Smooth muscle cell (in vitro differentiated cells): ENCODE measurements around the gene LIN52. TPM values are rescaled to one million over a fixed set of nuclear protein-coding genes. Genes with fewer than 3 reads are reported as not detected.
A peak's percentile ranks its signal among the peaks of the same experiment; 100 is the strongest.

Experiments
- DNase-seq: peaks from one replicate; lab custom pipeline; 2025; ENCODE audit not compliant: unreplicated experiment; lab: John Stamatoyannopoulos, UW
- H2AFZ ChIP-seq: fragments of 200-600 bp; sonication (generic); 2 replicates; pipeline ENCODE4 v1.6.0; 2016; ENCODE audit warnings: antibody characterized with exemption, low read depth, mild to moderate bottlenecking
- H3F3A ChIP-seq: fragments of 200-600 bp; sonication (generic); 2 replicates; pipeline ENCODE4 v1.6.0; 2017; ENCODE audit warnings: antibody characterized with exemption, low read depth
- H3K27ac ChIP-seq: fragments of 200-600 bp; sonication (generic); 2 replicates; pipeline ENCODE4 v1.5.1; 2016; ENCODE audit warnings: low read depth, mild to moderate bottlenecking
- H3K27me3 ChIP-seq: fragments of 200-600 bp; sonication (generic); 2 replicates; pipeline ENCODE4 v1.6.1; 2016; ENCODE audit warnings: low read depth, mild to moderate bottlenecking
- H3K36me3 ChIP-seq: fragments of 200-600 bp; sonication (generic); 2 replicates; pipeline ENCODE4 v1.5.1; 2016; ENCODE audit warnings: low read depth
- H3K4me1 ChIP-seq: fragments of 200-600 bp; sonication (generic); 2 replicates; pipeline ENCODE4 v1.5.1; 2016; ENCODE audit warnings: low read depth
- H3K4me2 ChIP-seq: fragments of 200-600 bp; sonication (generic); 2 replicates; pipeline ENCODE4 v1.6.0; 2016; ENCODE audit warnings: mild to moderate bottlenecking
- H3K4me3 ChIP-seq: fragments of 200-600 bp; sonication (generic); 2 replicates; pipeline ENCODE4 v1.5.1; 2016; ENCODE audit warnings: mild to moderate bottlenecking
- H3K79me2 ChIP-seq: fragments of 200-600 bp; sonication (generic); 2 replicates; pipeline ENCODE4 v1.6.0; 2016; ENCODE audit warnings: low read depth, mild to moderate bottlenecking
- H3K9ac ChIP-seq: fragments of 200-600 bp; sonication (generic); 2 replicates; pipeline ENCODE4 v1.6.0; 2016; ENCODE audit warnings: low read depth
- H3K9me3 ChIP-seq: fragments of 200-600 bp; sonication (generic); replicated peaks from 2 replicates; pipeline ENCODE4 v1.5.1; 2016; ENCODE audit warnings: low read depth
- H4K20me1 ChIP-seq: fragments of 200-600 bp; sonication (generic); 2 replicates; pipeline ENCODE4 v1.6.0; 2016; ENCODE audit warnings: low read depth
- CTCF ChIP-seq: fragments of 200-600 bp; sonication (generic); IDR thresholded peaks from 2 replicates; pipeline ENCODE4 v1.5.1; 2017; ENCODE audit warnings: borderline replicate concordance, mild to moderate bottlenecking, antibody characterized with exemption; ENCODE audit not compliant: insufficient read depth, poor library complexity, severe bottlenecking
- WGBS: methylation state at CpG from one replicate; pipeline ENCODE4 v1.1.7; 2016; ENCODE audit warnings: low lambda C conversion rate; 5-methylcytosine and 5-hydroxymethylcytosine counted together
- polyA plus RNA-seq: library from polyadenylated mRNA; unstranded; fragments of >200 nt; fragmentation: Nextera tagmentation; extraction: Ambion mirVana; gene quantifications from 2 replicates; pipeline ENCODE4 v1.2.1, GENCODE V29; 2016
- total RNA-seq: library from RNA; depleted of rRNA; stranded (reverse); fragments of >200 nt; gene quantifications from 2 replicates; pipeline ENCODE4 v1.2.3, GENCODE V29; 2014

Gene LIN52
- total and polyA plus RNA-seq, 2 experiments from 2014 or later, result 16.1 to 17.8 TPM

GRCh38 chr14:74083784-74084276, 926 bp upstream of the LIN52 start:
- Histone ChIP-seq H3K36me3 (no peaks in the 10 kb centered on the region), H3K4me2 (peak overlapping the region; percentile 94), H2AFZ (peak overlapping the region; percentile 81), H4K20me1 (no peaks in the 10 kb centered on the region), H3K9ac (peak overlapping the region; percentile 80), H3K9me3 (no peaks in the 10 kb centered on the region), H3K27ac (peak overlapping the region; percentile 71), H3K4me1 (peaks cover 16% of the 10 kb centered on the region), H3F3A (no peaks in the 10 kb centered on the region), H3K4me3 (peak overlapping the region; percentile 78), H3K27me3 (no peaks in the 10 kb centered on the region), H3K79me2 (peaks cover 22% of the 10 kb centered on the region)
- 2% methylated on average over 15 of the region's 15 CpGs for WGBS
- TF ChIP-seq CTCF, result no peak
- DNase-seq, result no peak

GRCh38 chr14:74085047-74085637, 386 bp downstream of the LIN52 start:
- H3K79me2 ChIP-seq, result peaks cover 22% of the 10 kb centered on the region
- no peak for TF ChIP-seq CTCF
- no peaks in the 10 kb centered on the region for H3K27me3 ChIP-seq
- no peaks in the 10 kb centered on the region for H3K9me3 ChIP-seq
- peaks cover 16% of the 10 kb centered on the region for H3K4me1 ChIP-seq
- H4K20me1 ChIP-seq, result no peaks in the 10 kb centered on the region
- 2% methylated on average over 26 of the region's 26 CpGs for WGBS
- no peaks in the 10 kb centered on the region for H3K36me3 ChIP-seq
- peak overlapping the region; percentile 87 for H2AFZ ChIP-seq
- H3K9ac ChIP-seq, result peak overlapping the region; percentile 86
- no peaks in the 10 kb centered on the region for H3F3A ChIP-seq
- H3K27ac ChIP-seq, result peak overlapping the region; percentile 91
- H3K4me2 ChIP-seq, result peak overlapping the region; percentile 92
- DNase-seq, result no peak
- peak overlapping the region; percentile 79 for H3K4me3 ChIP-seq

- no peak for DNase-seq
- H3K9ac ChIP-seq, result peak overlapping the region; percentile 86
- H3K27me3 ChIP-seq, result no peaks in the 10 kb centered on the region
- 98% methylated on average over 1 of the region's 1 CpG for WGBS
- no peaks in the 10 kb centered on the region for H3F3A ChIP-seq
- peak overlapping the region; percentile 91 for H3K27ac ChIP-seq
- H3K4me2 ChIP-seq, result peak overlapping the region; percentile 92
- TF ChIP-seq CTCF, result no peak
- H4K20me1 ChIP-seq, result no peaks in the 10 kb centered on the region
- H3K4me1 ChIP-seq, result peaks cover 16% of the 10 kb centered on the region
- H3K79me2 ChIP-seq, result peaks cover 22% of the 10 kb centered on the region
- H3K4me3 ChIP-seq, result peak overlapping the region; percentile 79
- H2AFZ ChIP-seq, result no peak overlapping the region
- H3K36me3 ChIP-seq, result no peaks in the 10 kb centered on the region
- no peaks in the 10 kb centered on the region for H3K9me3 ChIP-seq
Measured at GRCh38 chr14:74085828-74086227, 1.1 kb downstream of the LIN52 start.
